Measurements from ENCODE around the gene PRCC. TPM values are rescaled to one million over a fixed set of nuclear protein-coding genes. Genes with fewer than 3 reads are reported as not detected.

Gene PRCC
- total RNA-seq, 1 donor from 2014 or later = 56.0 TPM

DNA sequence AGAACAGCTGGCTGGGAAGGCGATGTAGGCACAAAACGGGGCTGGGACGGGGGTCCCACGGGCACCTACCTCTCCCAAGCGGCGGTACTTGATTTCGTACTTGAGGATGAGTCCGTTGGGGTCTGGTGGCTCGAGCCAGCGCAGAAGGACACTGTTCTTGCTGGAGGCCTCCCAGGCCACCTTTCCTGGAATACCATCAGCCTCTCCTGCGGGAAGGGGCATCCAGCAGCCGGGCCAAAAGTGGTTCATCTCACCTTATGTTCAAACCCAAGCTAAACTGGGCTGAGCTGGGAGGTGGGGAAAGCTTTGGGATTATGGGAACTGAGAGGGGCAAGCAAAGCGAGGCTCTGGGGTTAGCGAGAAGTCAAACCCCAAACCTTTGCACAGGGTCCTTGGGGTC, 77.3 kb downstream of the PRCC start:
- Histone ChIP-seq H3K4me3 (ENCODE audit: low read depth, low read length) (no peak overlapping the region), H3K27me3 (ENCODE audit: control insufficient read depth, insufficient read depth, low read length) (peaks cover 76% of the 10 kb centered on the region), H3K36me3 (ENCODE audit: control insufficient read depth, insufficient read depth, low read length) (no peaks in the 10 kb centered on the region)
- DNase-seq (ENCODE audit: low read depth) = no peak
- TF ChIP-seq, protein P1, sequence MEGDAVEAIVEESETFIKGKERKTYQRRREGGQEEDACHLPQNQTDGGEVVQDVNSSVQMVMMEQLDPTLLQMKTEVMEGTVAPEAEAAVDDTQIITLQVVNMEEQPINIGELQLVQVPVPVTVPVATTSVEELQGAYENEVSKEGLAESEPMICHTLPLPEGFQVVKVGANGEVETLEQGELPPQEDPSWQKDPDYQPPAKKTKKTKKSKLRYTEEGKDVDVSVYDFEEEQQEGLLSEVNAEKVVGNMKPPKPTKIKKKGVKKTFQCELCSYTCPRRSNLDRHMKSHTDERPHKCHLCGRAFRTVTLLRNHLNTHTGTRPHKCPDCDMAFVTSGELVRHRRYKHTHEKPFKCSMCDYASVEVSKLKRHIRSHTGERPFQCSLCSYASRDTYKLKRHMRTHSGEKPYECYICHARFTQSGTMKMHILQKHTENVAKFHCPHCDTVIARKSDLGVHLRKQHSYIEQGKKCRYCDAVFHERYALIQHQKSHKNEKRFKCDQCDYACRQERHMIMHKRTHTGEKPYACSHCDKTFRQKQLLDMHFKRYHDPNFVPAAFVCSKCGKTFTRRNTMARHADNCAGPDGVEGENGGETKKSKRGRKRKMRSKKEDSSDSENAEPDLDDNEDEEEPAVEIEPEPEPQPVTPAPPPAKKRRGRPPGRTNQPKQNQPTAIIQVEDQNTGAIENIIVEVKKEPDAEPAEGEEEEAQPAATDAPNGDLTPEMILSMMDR (IDR thresholded peaks at IDR 0.05; ENCODE audit: insufficient read depth, low read length, poor library complexity, severe bottlenecking) = no peak

DNA sequence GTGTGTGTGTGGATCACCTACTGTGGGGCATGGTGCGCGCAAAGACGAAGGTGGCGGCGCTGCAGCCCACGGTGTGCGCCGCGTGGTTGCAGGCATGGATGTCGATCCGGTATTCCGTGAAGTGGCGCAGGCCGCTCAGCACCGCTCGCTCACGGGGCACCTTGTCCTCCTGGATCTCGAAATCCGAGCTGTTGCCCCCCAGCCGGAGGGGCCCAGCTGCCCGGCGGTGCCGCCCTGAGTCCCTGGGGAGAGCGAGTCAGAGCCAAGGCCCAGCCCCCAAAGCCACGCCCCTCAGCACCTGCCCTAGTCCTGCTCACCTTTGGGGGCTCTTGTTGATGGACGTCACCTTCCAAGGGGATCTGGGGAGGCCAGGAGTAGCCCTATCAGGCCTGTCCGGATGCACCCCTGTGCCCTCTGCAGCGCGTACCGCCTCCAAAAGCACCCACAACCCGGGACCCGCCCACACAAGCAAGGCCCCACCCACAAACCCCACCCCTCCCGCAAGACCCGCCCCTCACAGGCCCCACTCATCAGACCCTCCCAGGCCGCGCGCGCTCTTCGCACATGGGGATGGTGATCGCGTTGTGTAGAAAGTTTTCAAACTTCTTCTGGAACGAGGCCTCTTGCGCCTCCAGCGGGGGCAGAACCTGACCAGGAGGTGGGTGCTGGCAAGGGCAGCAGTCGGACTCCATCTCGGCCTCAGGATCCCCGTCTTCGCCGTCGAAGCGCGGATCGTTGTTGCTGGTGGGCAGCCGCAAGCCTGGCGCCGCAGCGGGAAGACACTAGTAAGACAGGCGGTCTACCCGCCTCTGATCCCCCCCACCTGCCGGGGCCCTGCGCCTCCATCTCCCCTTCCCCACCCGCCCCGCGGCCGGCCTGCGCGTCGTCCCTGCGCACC, 78.0 kb downstream of the PRCC start:
- TF ChIP-seq, protein P1 (IDR thresholded peaks at IDR 0.05; ENCODE audit: insufficient read depth, low read length, poor library complexity, severe bottlenecking) = no peak
- Histone ChIP-seq H3K27me3 (ENCODE audit: control insufficient read depth, insufficient read depth, low read length) (peaks cover 79% of the 10 kb centered on the region), H3K36me3 (ENCODE audit: control insufficient read depth, insufficient read depth, low read length) (no peaks in the 10 kb centered on the region), H3K4me3 (ENCODE audit: low read depth, low read length) (no peak overlapping the region)
- DNase-seq (ENCODE audit: low read depth) = no peak

DNA sequence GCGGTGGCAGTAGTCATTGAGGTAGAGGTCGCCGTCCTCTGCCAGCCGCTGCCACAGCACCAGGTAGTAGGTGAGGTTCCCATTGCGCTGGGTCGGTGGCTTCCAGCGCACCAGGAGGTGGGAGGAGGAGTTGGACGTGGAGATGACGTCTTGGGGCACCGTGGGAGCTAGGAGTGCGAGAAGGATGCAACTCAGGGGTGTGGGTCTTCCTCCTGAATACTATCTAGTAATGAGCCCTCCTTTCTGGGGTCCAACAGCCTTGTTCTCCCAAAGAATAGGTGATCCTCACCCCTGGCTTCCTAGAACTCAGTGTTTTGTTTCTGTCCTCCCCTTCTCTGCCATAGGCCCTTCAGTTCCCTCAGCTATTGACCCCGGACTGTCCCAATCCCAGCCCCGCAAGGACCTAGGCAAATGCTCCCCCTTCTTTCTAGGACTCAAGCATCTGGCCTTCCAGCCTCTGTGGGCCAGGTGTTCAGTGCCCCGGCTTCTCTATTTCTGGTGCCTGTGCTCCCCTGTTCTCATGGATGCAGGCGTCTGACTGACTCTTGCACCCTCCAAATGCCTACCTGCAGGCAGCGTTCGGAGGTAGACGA, 78.7 kb downstream of the PRCC start:
- Histone ChIP-seq H3K27me3 (ENCODE audit: control insufficient read depth, insufficient read depth, low read length) (peaks cover 75% of the 10 kb centered on the region), H3K36me3 (ENCODE audit: control insufficient read depth, insufficient read depth, low read length) (no peaks in the 10 kb centered on the region), H3K4me3 (ENCODE audit: low read depth, low read length) (no peak overlapping the region)
- no peak for DNase-seq (ENCODE audit: low read depth)
- TF ChIP-seq, protein P1 (IDR thresholded peaks at IDR 0.05; ENCODE audit: insufficient read depth, low read length, poor library complexity, severe bottlenecking) = no peak

DNA sequence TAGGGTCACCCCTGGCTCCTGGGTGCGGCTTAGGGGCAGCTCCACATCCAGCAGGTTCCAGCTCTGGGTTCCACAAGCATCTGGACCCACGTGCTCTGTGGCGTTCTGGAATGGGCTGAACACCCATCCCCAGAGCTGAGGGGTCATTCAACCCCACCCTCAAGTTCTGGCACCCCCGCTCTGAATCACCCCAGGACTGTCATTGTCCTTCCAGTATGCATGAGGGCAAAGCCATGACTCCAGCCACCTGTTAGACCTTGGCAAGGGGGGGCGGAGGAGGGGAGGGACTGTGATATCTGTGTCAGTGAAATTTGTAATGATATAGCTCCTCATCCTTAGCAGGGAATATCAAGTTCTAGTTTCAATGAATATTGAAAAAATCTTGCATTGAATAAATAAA, 79.3 kb downstream of the PRCC start:
- no peak for DNase-seq (ENCODE audit: low read depth)
- Histone ChIP-seq H3K4me3 (ENCODE audit: low read depth, low read length) (no peak overlapping the region), H3K27me3 (ENCODE audit: control insufficient read depth, insufficient read depth, low read length) (peaks cover 75% of the 10 kb centered on the region), H3K36me3 (ENCODE audit: control insufficient read depth, insufficient read depth, low read length) (no peaks in the 10 kb centered on the region)
- TF ChIP-seq, protein P1 (IDR thresholded peaks at IDR 0.05; ENCODE audit: insufficient read depth, low read length, poor library complexity, severe bottlenecking) = no peak

DNA sequence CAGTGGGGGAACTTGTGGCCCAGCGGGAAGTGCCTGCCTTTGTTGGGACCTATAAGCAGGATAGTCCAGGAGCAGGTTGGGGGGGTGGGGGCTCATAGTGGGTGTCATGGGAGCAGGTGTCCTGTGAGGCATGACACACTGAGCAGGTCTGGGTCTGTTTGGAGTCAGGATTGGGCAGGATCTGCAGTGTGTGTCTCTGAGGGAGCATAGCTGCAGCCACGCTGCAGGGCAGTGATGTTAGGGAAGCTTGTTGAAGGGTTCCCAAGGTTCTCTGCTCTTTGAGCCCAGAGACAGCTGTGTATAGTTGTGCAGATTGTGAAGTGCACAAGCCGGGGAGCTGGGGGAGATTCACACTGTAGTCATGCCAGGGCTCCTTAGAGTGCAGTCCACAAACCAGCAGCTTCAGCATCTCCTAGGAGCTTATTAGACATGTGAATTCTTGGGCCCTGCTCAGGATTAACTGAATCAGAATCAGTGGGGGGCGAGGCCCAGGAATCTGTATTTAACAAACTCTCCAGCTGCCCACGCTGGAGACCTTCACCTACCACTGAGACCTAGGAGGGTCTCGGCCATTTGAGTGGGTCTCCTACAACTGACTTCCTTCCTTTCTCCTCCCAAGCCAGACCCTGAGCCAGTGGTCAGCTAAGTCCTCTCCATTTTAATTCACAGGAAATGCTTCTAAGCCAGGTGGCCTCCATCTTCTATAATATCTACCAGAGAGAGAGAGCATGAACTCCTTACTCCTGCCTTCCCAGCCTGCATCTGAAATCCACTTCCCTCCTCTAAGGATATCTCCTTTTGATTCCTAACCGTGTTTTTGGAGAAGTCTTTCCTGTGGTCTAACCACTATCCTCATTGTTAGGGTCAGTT, 80.5 kb downstream of the PRCC start:
- Histone ChIP-seq H3K27me3 (ENCODE audit: control insufficient read depth, insufficient read depth, low read length) (peaks cover 84% of the 10 kb centered on the region), H3K36me3 (ENCODE audit: control insufficient read depth, insufficient read depth, low read length) (no peaks in the 10 kb centered on the region), H3K4me3 (ENCODE audit: low read depth, low read length) (no peak overlapping the region)
- TF ChIP-seq, protein P1 (IDR thresholded peaks at IDR 0.05; ENCODE audit: insufficient read depth, low read length, poor library complexity, severe bottlenecking) = no peak
- no peak for DNase-seq (ENCODE audit: low read depth)
